Uterus (tissue), 2 donors: ENCODE results near the gene DCPS.

Experiments used
- CTCF ChIP-seq, 4 experiments: fragments of 200-600 bp in 2 of 4; fragments of 450-650 bp in 2 of 4; sonication (generic) in 2 of 4; IDR thresholded peaks; one replicate each; pipeline ENCODE4 v1.5.1; 2016 to 2019; ENCODE audit warnings: antibody characterized with exemption in 4 of 4, mild to moderate bottlenecking in 2 of 4, moderate library complexity in 1 of 4
- POLR2A ChIP-seq, 2 donors: fragments of 450-650 bp; IDR thresholded peaks; one replicate each; pipeline ENCODE4 v1.6.1; 2016; ENCODE audit warnings: antibody characterized with exemption in 2 of 2, mild to moderate bottlenecking in 1 of 2, moderate library complexity in 1 of 2

- no peak for TF ChIP-seq CTCF (IDR thresholded peaks at IDR 0.05)
- TF ChIP-seq POLR2A (IDR thresholded peaks at IDR 0.05) = no peak
These were observed 27.4 kb downstream of the DCPS start for GRCh38 chr11:126331286-126331685.
